Panc1 (cell line): Measurements from ENCODE around the gene ENPP6. TPM values are rescaled to one million over a fixed set of nuclear protein-coding genes. Genes with fewer than 3 reads are reported as not detected.

Experiments
- ATAC-seq: fragments of 200-7000 bp; cut with Tn5 transposase; 2 replicates; pipeline ENCODE4 v1.9.1; 2020; ENCODE audit warnings: mild to moderate bottlenecking, moderate library complexity
- BruUV-seq: library from RNA; stranded (reverse); fragments of 400-500 nt; replicated peaks from 2 replicates; lab custom pipeline; 2021; lab: Mats Ljungman, UMichigan
- CTCF ChIA-PET: fragments of 300-600 bp; sonication (Branson Sonifier 250); formaldehyde crosslinking; loops from one replicate; lab custom pipeline; 2022; ENCODE audit warnings: antibody characterized with exemption; lab: Charles Lee
- POLR2A ChIA-PET: fragments of 300-600 bp; sonication (Branson Sonifier 250); formaldehyde crosslinking; loops from one replicate; lab custom pipeline; 2022; ENCODE audit warnings: antibody characterized with exemption; lab: Charles Lee
- DNase-seq: peaks from one replicate; pipeline ENCODE4 v3.0.0-alpha.2; 2010; ENCODE audit warnings: low read depth, low spot score
- H3K27ac ChIP-seq: 2 replicates; pipeline ENCODE4 v1.5.1; 2011; ENCODE audit warnings: mild to moderate bottlenecking, low read length, inconsistent platforms
- H3K27me3 ChIP-seq: fragments of 200-500 bp; sonication (Bioruptor generic); 2 replicates; pipeline ENCODE4 v1.6.0; 2014; ENCODE audit warnings: low read length, inconsistent platforms; ENCODE audit not compliant: control insufficient read depth, insufficient read depth
- H3K36me3 ChIP-seq: fragments of 200-500 bp; sonication (Bioruptor generic); 2 replicates; pipeline ENCODE4 v1.5.1; 2014; ENCODE audit warnings: inconsistent platforms, mild to moderate bottlenecking, low read length, moderate library complexity; ENCODE audit not compliant: control insufficient read depth, insufficient read depth
- H3K4me1 ChIP-seq: 2 replicates; pipeline ENCODE4 v1.5.1; 2011; ENCODE audit warnings: inconsistent platforms, mild to moderate bottlenecking, low read length, moderate library complexity; ENCODE audit not compliant: control insufficient read depth, insufficient read depth
- H3K4me3 ChIP-seq, 2 experiments: 2 replicates each; pipeline ENCODE4 v1.5.1; 2011 to 2012; ENCODE audit warnings: low read depth in 2 of 2, low read length in 2 of 2, mild to moderate bottlenecking in 2 of 2, inconsistent platforms in 1 of 2, moderate library complexity in 1 of 2
- H3K9me3 ChIP-seq: fragments of 200-500 bp; sonication (Bioruptor generic); 2 replicates; pipeline ENCODE4 v1.5.1; 2014; ENCODE audit warnings: low read depth, mild to moderate bottlenecking, inconsistent platforms, low read length, moderate library complexity; ENCODE audit not compliant: control insufficient read depth, insufficient read depth
- CTCF ChIP-seq: fragments of 450-650 bp; IDR thresholded peaks from 2 replicates; pipeline ENCODE4 v1.5.1; 2017; ENCODE audit warnings: mild to moderate bottlenecking
- POLR2AphosphoS5 ChIP-seq: IDR thresholded peaks from 2 replicates; pipeline ENCODE4 v1.6.1; 2012; ENCODE audit warnings: mild to moderate bottlenecking, low read depth, low read length, moderate library complexity
- REST ChIP-seq, 2 experiments: IDR thresholded peaks; 2 replicates each; pipeline ENCODE4 v1.6.1; 2011 to 2012; ENCODE audit warnings: low read depth in 2 of 2, control low read depth in 1 of 2, low read length in 1 of 2, mild to moderate bottlenecking in 1 of 2, moderate library complexity in 1 of 2; ENCODE audit not compliant: insufficient read depth in 1 of 2
- SIN3A ChIP-seq: IDR thresholded peaks from 2 replicates; pipeline ENCODE4 v1.6.1; 2012; ENCODE audit warnings: low read depth, mild to moderate bottlenecking, low read length, moderate library complexity, borderline replicate concordance; ENCODE audit not compliant: insufficient read depth
- TCF7L2 ChIP-seq: IDR thresholded peaks from 2 replicates; pipeline ENCODE4 v1.6.1; 2011; ENCODE audit warnings: mild to moderate bottlenecking, low read depth, low read length, inconsistent platforms
- in situ Hi-C: cut with HindIII; loops from 2 replicates; pipeline ENCODE4 v1.10.0; 2016; ENCODE audit warnings: low sequenced_read_pairs, low pct_unique_long_range_greater_than_20kb
- intact Hi-C: fragments of 100-400 bp; cut with micrococcal nuclease; formaldehyde crosslinking; loops from one replicate; pipeline ENCODE4 v1.10.0; 2022; ENCODE audit not compliant: unreplicated experiment
- total RNA-seq: library from RNA; stranded (reverse); gene quantifications from one replicate; pipeline ENCODE4 v1.2.1, GENCODE V29; 2021; ENCODE audit not compliant: unreplicated experiment

Gene ENPP6
- total RNA-seq, 1 experiment from 2014 or later = not detected

GRCh38 chr4:184090571-184090970, 127.1 kb downstream of the ENPP6 start:
- ChIA-PET CTCF (no interaction called here), POLR2A (no interaction called here)
- Histone ChIP-seq H3K27ac (no peak overlapping the region), H3K9me3 (no peaks in the 10 kb centered on the region), H3K27me3 (no peaks in the 10 kb centered on the region), H3K36me3 (no peaks in the 10 kb centered on the region), H3K4me3 (no peak overlapping the region), H3K4me1 (no peaks in the 10 kb centered on the region)
- DNase-seq = no peak
- in situ Hi-C loops = no loop called here
- TF ChIP-seq POLR2AphosphoS5 (no peak), REST (IDR thresholded peaks at IDR 0.05; ENCODE audit: insufficient read depth in 1 of 2, low read depth in 2 of 2, low read length in 1 of 2) (no peak), TCF7L2 (no peak), CTCF (no peak), SIN3A (no peak)
- no TSS peak for BruUV-seq
- ATAC-seq = no peak
- intact Hi-C loops = no loop called here

GRCh38 chr4:184080674-184081073, 137.0 kb downstream of the ENPP6 start:
- Histone ChIP-seq H3K27ac (no peak overlapping the region), H3K4me3 (no peak overlapping the region), H3K4me1 (no peaks in the 10 kb centered on the region), H3K9me3 (no peaks in the 10 kb centered on the region), H3K27me3 (no peaks in the 10 kb centered on the region), H3K36me3 (no peaks in the 10 kb centered on the region)
- DNase-seq (no peak), ATAC-seq (no peak)
- no peak for TF ChIP-seq SIN3A
- no peak for TF ChIP-seq CTCF
- TF ChIP-seq POLR2AphosphoS5 = no peak
- TF ChIP-seq TCF7L2 = no peak
- no peak for TF ChIP-seq REST (IDR thresholded peaks at IDR 0.05; ENCODE audit: insufficient read depth in 1 of 2, low read depth in 2 of 2, low read length in 1 of 2)
- ChIA-PET CTCF (no interaction called here), POLR2A (no interaction called here)
- in situ Hi-C loops = no loop called here
- intact Hi-C loops = no loop called here
- BruUV-seq = no TSS peak
